Testis (tissue), 2 donors: ENCODE data around the gene KRTAP2-4.

Source experiments
- POLR2A ChIP-seq: fragments of 450-650 bp; IDR thresholded peaks from one replicate; pipeline ENCODE4 v1.6.1; 2017; ENCODE audit warnings: antibody characterized with exemption, mild to moderate bottlenecking, moderate library complexity
- TF ChIP-seq, protein P1 (sequence below), 3 experiments: fragments of 450-650 bp in 2 of 3; fragments of 200-600 bp in 1 of 3; sonication (generic) in 1 of 3; IDR thresholded peaks; one replicate each; pipeline ENCODE4 v1.5.1; 2016 to 2019; ENCODE audit warnings: antibody characterized with exemption in 3 of 3, mild to moderate bottlenecking in 2 of 3, moderate library complexity in 1 of 3

DNA sequence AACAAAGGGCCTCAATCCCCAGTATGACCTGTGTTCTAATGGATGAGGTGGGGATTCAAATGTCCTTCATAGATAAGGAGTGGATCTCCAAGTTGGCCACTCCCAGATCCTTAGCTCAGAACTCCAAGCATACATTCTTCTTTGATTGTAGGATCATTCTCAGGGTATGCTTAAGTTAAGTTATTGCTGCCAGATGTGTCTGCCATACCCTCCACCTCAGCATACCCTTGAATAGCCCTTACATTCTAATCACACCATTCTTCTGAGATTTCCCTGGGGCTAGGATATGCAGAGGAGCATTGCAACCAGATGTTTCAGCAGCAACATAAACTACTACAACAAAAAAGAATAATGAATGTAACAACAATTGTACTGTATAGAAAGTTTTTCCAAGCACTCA lies 1.6 kb upstream of the KRTAP2-4 start:
- TF ChIP-seq POLR2A, result no peak
- TF ChIP-seq, protein P1, sequence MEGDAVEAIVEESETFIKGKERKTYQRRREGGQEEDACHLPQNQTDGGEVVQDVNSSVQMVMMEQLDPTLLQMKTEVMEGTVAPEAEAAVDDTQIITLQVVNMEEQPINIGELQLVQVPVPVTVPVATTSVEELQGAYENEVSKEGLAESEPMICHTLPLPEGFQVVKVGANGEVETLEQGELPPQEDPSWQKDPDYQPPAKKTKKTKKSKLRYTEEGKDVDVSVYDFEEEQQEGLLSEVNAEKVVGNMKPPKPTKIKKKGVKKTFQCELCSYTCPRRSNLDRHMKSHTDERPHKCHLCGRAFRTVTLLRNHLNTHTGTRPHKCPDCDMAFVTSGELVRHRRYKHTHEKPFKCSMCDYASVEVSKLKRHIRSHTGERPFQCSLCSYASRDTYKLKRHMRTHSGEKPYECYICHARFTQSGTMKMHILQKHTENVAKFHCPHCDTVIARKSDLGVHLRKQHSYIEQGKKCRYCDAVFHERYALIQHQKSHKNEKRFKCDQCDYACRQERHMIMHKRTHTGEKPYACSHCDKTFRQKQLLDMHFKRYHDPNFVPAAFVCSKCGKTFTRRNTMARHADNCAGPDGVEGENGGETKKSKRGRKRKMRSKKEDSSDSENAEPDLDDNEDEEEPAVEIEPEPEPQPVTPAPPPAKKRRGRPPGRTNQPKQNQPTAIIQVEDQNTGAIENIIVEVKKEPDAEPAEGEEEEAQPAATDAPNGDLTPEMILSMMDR (IDR thresholded peaks at IDR 0.05), result no peak
